Transverse colon (tissue), 4 donors: ENCODE results near the gene CYP4F11.

ENCODE experiments used
- POLR2A ChIP-seq: fragments of 450-650 bp; IDR thresholded peaks from one replicate; pipeline ENCODE4 v1.6.1; 2016; ENCODE audit warnings: antibody characterized with exemption, mild to moderate bottlenecking, moderate library complexity
- POLR2AphosphoS5 ChIP-seq, 3 donors: sonication (generic); formaldehyde crosslinking; IDR thresholded peaks; one replicate each; pipeline ENCODE4 v1.6.1; 2016; ENCODE audit warnings: antibody characterized with exemption in 3 of 3
- TF ChIP-seq, protein P1 (sequence below), 5 experiments: fragments of 200-600 bp in 3 of 5; fragments of 450-650 bp in 2 of 5; sonication (generic) in 3 of 5; IDR thresholded peaks; 1 replicate in 2 of 5; 2 replicates in 3 of 5; pipeline ENCODE4 v1.5.1; 2016 to 2017; ENCODE audit warnings: antibody characterized with exemption in 5 of 5, inconsistent platforms in 3 of 5, mild to moderate bottlenecking in 2 of 5, moderate library complexity in 1 of 5

DNA sequence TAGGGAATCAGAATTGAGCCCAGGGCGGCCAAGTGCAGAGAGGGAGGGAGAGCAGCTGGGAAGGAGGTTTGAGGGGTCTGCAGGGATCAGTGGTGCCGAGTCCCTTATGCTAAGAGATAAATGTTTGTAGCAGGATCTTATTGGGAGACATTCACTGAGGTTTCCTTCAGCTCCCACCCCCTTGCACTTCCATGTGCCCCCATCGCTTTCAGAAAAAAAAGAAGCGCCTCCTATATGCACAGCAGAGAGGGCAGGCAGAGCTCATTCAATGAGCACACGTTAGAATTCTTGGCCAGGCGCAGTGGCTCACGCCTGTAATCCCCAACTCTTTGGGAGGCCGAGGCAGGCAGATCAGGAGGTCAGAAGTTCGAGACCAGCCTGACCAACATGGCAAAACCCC lies 64.5 kb downstream of the CYP4F11 start:
- TF ChIP-seq POLR2AphosphoS5 (IDR thresholded peaks at IDR 0.05) (no peak), POLR2A (no peak)
- TF ChIP-seq, protein P1, sequence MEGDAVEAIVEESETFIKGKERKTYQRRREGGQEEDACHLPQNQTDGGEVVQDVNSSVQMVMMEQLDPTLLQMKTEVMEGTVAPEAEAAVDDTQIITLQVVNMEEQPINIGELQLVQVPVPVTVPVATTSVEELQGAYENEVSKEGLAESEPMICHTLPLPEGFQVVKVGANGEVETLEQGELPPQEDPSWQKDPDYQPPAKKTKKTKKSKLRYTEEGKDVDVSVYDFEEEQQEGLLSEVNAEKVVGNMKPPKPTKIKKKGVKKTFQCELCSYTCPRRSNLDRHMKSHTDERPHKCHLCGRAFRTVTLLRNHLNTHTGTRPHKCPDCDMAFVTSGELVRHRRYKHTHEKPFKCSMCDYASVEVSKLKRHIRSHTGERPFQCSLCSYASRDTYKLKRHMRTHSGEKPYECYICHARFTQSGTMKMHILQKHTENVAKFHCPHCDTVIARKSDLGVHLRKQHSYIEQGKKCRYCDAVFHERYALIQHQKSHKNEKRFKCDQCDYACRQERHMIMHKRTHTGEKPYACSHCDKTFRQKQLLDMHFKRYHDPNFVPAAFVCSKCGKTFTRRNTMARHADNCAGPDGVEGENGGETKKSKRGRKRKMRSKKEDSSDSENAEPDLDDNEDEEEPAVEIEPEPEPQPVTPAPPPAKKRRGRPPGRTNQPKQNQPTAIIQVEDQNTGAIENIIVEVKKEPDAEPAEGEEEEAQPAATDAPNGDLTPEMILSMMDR (IDR thresholded peaks at IDR 0.05), result no peak
